Trophoblast cell (in vitro differentiated cells and primary cell): ENCODE results near the gene RPS6KA1.

Experiments used
- DNase-seq, 2 donors: peaks; one replicate each; pipeline ENCODE4 v3.0.0-alpha.2; 2016
- H2AFZ ChIP-seq: 2 replicates; pipeline ENCODE4 v1.6.1; 2013; ENCODE audit warnings: low read length, moderate library complexity, mild to moderate bottlenecking; ENCODE audit not compliant: insufficient read depth, poor library complexity
- H2AK5ac ChIP-seq: 2 replicates; pipeline ENCODE4 v1.6.1; 2013; ENCODE audit warnings: mild to moderate bottlenecking, low read length
- H2BK120ac ChIP-seq: 2 replicates; pipeline ENCODE4 v1.6.1; 2013; ENCODE audit warnings: low read length, mild to moderate bottlenecking, moderate library complexity; ENCODE audit not compliant: insufficient read depth, poor library complexity
- H2BK12ac ChIP-seq: 2 replicates; pipeline ENCODE4 v1.6.1; 2013; ENCODE audit warnings: mild to moderate bottlenecking, low read length, moderate library complexity
- H2BK5ac ChIP-seq: 2 replicates; pipeline ENCODE4 v1.6.1; 2013; ENCODE audit warnings: low read length, low read depth, moderate library complexity, mild to moderate bottlenecking; ENCODE audit not compliant: poor library complexity
- H3K14ac ChIP-seq: 2 replicates; pipeline ENCODE4 v1.6.1; 2013; ENCODE audit warnings: mild to moderate bottlenecking, low read length
- H3K18ac ChIP-seq: 2 replicates; pipeline ENCODE4 v1.6.1; 2013; ENCODE audit warnings: mild to moderate bottlenecking, low read length
- H3K23ac ChIP-seq: 2 replicates; pipeline ENCODE4 v1.6.1; 2013; ENCODE audit warnings: low read length
- H3K27ac ChIP-seq: 2 replicates; pipeline ENCODE4 v1.5.1; 2013; ENCODE audit warnings: low read depth, mild to moderate bottlenecking, inconsistent platforms, low read length, moderate library complexity
- H3K27me3 ChIP-seq: 2 replicates; pipeline ENCODE4 v1.6.1; 2013; ENCODE audit warnings: inconsistent platforms, mild to moderate bottlenecking, low read length, moderate library complexity; ENCODE audit not compliant: insufficient read depth
- H3K36me3 ChIP-seq, 2 experiments: 1 replicate in 1 of 2; 2 replicates in 1 of 2; pipeline ENCODE4 v1.6.1; 2013; ENCODE audit warnings: low read length in 2 of 2, mild to moderate bottlenecking in 2 of 2, moderate library complexity in 1 of 2; ENCODE audit not compliant: insufficient read depth in 2 of 2, control insufficient read depth in 1 of 2
- H3K4ac ChIP-seq: 2 replicates; pipeline ENCODE4 v1.6.1; 2013; ENCODE audit warnings: low read depth, mild to moderate bottlenecking, low read length, moderate library complexity
- H3K4me1 ChIP-seq, 2 experiments: 1 replicate in 1 of 2; 2 replicates in 1 of 2; pipeline ENCODE4 v1.6.1; 2013; ENCODE audit warnings: low read length in 2 of 2, mild to moderate bottlenecking in 2 of 2, moderate library complexity in 1 of 2; ENCODE audit not compliant: insufficient read depth in 2 of 2, control insufficient read depth in 1 of 2
- H3K4me2 ChIP-seq: 2 replicates; pipeline ENCODE4 v1.6.1; 2013; ENCODE audit warnings: inconsistent platforms, mild to moderate bottlenecking, low read length, moderate library complexity
- H3K4me3 ChIP-seq: 2 replicates; pipeline ENCODE4 v1.5.1; 2013; ENCODE audit warnings: mild to moderate bottlenecking, low read depth, low read length, inconsistent platforms
- H3K79me1 ChIP-seq: one replicate; pipeline ENCODE4 v1.6.1; 2013; ENCODE audit warnings: low read length
- H3K79me2 ChIP-seq: 2 replicates; pipeline ENCODE4 v1.6.1; 2013; ENCODE audit warnings: low read length, mild to moderate bottlenecking; ENCODE audit not compliant: control insufficient read depth, insufficient read depth, poor library complexity
- H3K9ac ChIP-seq: 2 replicates; pipeline ENCODE4 v1.6.1; 2013; ENCODE audit warnings: mild to moderate bottlenecking, low read length
- H3K9me3 ChIP-seq: 2 replicates; pipeline ENCODE4 v1.6.1; 2013; ENCODE audit warnings: low read depth, mild to moderate bottlenecking, control low read depth, inconsistent platforms, low read length; ENCODE audit not compliant: insufficient read depth
- H4K12ac ChIP-seq: 2 replicates; pipeline ENCODE4 v1.6.1; 2013; ENCODE audit warnings: low read depth, mild to moderate bottlenecking, low read length, moderate library complexity
- H4K8ac ChIP-seq: 2 replicates; pipeline ENCODE4 v1.6.1; 2013; ENCODE audit warnings: low read depth, mild to moderate bottlenecking, low read length, moderate library complexity
- H4K91ac ChIP-seq: one replicate; pipeline ENCODE4 v1.6.1; 2013; ENCODE audit warnings: low read depth, mild to moderate bottlenecking, low read length, moderate library complexity
- WGBS: extraction: QIAGEN DNeasy Blood & Tissue Kit; methylation state at CpG from one replicate; pipeline ENCODE4 v1.1.7; 2013; ENCODE audit warnings: missing lambda C conversion rate; ENCODE audit not compliant: insufficient read length, insufficient coverage; ENCODE audit errors: extremely low coverage; 5-methylcytosine and 5-hydroxymethylcytosine counted together

The RPS6KA1 gene

DNA sequence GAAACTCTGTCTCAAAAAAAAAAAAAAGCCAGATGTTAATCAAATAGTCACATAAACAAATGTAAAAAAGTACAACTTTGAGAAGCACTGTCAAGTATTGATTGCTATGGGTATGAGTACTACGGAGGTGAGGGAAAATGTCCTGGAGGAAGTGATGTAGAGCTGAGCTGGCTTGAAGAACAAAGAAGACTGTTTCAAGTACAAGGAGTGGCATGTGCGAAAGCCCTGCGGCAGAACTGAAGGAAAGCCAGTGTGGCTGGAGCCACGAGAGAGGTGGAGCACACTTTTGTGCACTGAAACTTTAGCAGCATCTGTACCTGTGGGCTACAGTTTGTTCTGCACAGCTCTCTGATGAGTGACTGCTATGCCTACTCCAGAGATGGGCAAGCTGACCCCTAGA is 5.4 kb upstream of the RPS6KA1 start:
- H3K79me2 ChIP-seq = no peaks in the 10 kb centered on the region
- H3K23ac ChIP-seq = no peak overlapping the region
- H4K12ac ChIP-seq = no peak overlapping the region
- no peak overlapping the region for H2BK5ac ChIP-seq
- no peak overlapping the region for H4K8ac ChIP-seq
- H3K79me1 ChIP-seq = peaks cover 1% of the 10 kb centered on the region
- H3K27me3 ChIP-seq = no peaks in the 10 kb centered on the region
- no peak overlapping the region for H3K9ac ChIP-seq
- no peak overlapping the region for H3K27ac ChIP-seq
- H3K36me3 ChIP-seq = no peaks in the 10 kb centered on the region
- H3K18ac ChIP-seq = no peak overlapping the region
- H3K4me1 ChIP-seq = peaks cover 1 to 2% of the 10 kb centered on the region in 2 experiments
- H3K4me3 ChIP-seq = no peak overlapping the region
- H4K91ac ChIP-seq = no peak overlapping the region
- H2AK5ac ChIP-seq = no peak overlapping the region
- no peak overlapping the region for H2BK120ac ChIP-seq
- H2BK12ac ChIP-seq = no peak overlapping the region
- H3K14ac ChIP-seq = no peak overlapping the region
- no peak overlapping the region for H3K4me2 ChIP-seq
- H3K9me3 ChIP-seq = no peaks in the 10 kb centered on the region
- peak in 1 of 2 donors; percentile 35 for DNase-seq
- no CpG with 5 or more reads among the region's 4 CpGs for WGBS
- H2AFZ ChIP-seq = no peak overlapping the region
- H3K4ac ChIP-seq = no peak overlapping the region

DNA sequence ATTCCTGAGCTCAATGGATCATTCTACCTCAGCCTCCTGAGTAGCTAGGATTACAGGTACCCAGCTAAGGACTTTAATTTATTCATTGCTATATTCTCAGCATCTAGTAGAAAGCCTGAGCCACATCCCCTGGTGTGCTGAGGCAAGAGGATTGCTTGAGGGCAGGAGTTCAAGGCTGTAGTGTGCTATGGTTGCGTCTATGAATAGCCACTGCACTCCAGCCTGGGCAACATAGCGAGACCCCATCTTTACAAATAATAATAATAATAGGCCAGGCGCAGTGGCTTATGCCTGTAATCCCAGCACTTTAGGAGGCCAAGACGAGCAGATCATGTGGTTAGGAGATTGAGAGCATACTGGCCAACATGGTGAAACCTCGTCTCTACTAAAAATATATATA is 3.3 kb upstream of the RPS6KA1 start:
- H3K36me3 ChIP-seq = no peaks in the 10 kb centered on the region
- H2BK12ac ChIP-seq = no peak overlapping the region
- H3K23ac ChIP-seq = no peak overlapping the region
- H3K9ac ChIP-seq = no peak overlapping the region
- H2BK120ac ChIP-seq = no peak overlapping the region
- no peak for DNase-seq
- no peak overlapping the region for H3K18ac ChIP-seq
- H4K8ac ChIP-seq = no peak overlapping the region
- WGBS = no CpG with 5 or more reads among the region's 5 CpGs
- no peak overlapping the region for H4K91ac ChIP-seq
- H3K4me2 ChIP-seq = no peak overlapping the region
- no peak overlapping the region for H3K4me3 ChIP-seq
- H2AFZ ChIP-seq = no peak overlapping the region
- H3K4me1 ChIP-seq = peaks cover 12 to 16% of the 10 kb centered on the region in 2 experiments
- no peak overlapping the region for H3K14ac ChIP-seq
- H3K27ac ChIP-seq = no peak overlapping the region
- H3K79me2 ChIP-seq = peaks cover 2% of the 10 kb centered on the region
- H3K79me1 ChIP-seq = peaks cover 13% of the 10 kb centered on the region
- no peaks in the 10 kb centered on the region for H3K9me3 ChIP-seq
- H2BK5ac ChIP-seq = no peak overlapping the region
- no peak overlapping the region for H2AK5ac ChIP-seq
- no peak overlapping the region for H3K4ac ChIP-seq
- no peaks in the 10 kb centered on the region for H3K27me3 ChIP-seq
- H4K12ac ChIP-seq = no peak overlapping the region

DNA sequence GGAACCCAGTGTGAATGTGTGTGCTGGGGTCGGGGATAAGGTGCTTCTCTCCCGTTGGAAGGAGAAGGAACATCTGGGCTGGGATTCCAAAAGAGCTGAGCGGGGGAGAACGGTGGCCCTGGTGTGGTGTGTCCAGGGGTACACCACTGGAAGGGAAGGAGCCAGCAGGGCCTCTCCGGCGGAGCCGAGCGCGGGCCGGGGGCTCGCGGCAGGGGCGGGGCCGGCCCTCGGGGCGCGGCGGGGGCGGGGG is 231 bp upstream of the RPS6KA1 start:
- H4K91ac ChIP-seq = peak overlapping the region; percentile 74
- no peaks in the 10 kb centered on the region for H3K27me3 ChIP-seq
- H3K18ac ChIP-seq = peak overlapping the region; percentile 51
- H3K4me1 ChIP-seq = peaks cover 18 to 23% of the 10 kb centered on the region in 2 experiments
- H2BK120ac ChIP-seq = peak overlapping the region; percentile 52
- peak overlapping the region; percentile 86 for H3K4me2 ChIP-seq
- H2BK12ac ChIP-seq = peak overlapping the region; percentile 75
- H4K8ac ChIP-seq = peak overlapping the region; percentile 89
- peak overlapping the region; percentile 68 for H4K12ac ChIP-seq
- no peak overlapping the region for H3K27ac ChIP-seq
- peak overlapping the region; percentile 42 for H2AFZ ChIP-seq
- WGBS = no CpG with 5 or more reads among the region's 19 CpGs
- H3K23ac ChIP-seq = no peak overlapping the region
- H3K36me3 ChIP-seq = no peaks in the 10 kb centered on the region
- peak overlapping the region; percentile 55 for H3K14ac ChIP-seq
- no peak overlapping the region for H2BK5ac ChIP-seq
- peak overlapping the region; percentile 13 for H3K4ac ChIP-seq
- peaks cover 8% of the 10 kb centered on the region for H3K79me2 ChIP-seq
- no peaks in the 10 kb centered on the region for H3K9me3 ChIP-seq
- H3K9ac ChIP-seq = peak overlapping the region; percentile 80
- no peak overlapping the region for H2AK5ac ChIP-seq
- no peak for DNase-seq
- peak overlapping the region; percentile 65 for H3K4me3 ChIP-seq
- H3K79me1 ChIP-seq = peaks cover 20% of the 10 kb centered on the region

DNA sequence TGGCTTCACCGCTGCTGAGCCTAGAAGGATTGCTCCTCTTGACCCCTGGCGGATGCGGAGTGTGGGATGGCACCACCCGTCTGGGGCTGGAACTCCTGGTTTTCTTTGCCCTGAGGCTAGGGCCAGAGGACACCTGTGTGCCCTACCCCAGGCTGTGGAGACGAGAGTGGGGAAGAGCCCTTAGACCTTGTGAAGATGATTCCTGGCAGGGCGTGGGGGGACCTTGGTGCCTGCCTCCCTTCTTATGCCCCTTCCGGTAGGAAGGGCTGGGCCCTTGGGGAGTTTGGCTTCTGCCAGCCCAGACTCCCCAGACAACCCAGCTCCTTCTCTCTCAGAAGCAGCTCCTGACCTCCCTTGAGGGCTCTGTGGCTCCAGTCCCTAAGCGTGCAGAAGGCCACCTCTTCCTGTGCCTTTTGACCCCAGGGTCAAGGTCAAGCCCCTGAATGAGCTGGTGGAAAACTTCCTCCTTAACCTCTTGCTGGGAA is 891 bp downstream of the RPS6KA1 start:
- no peaks in the 10 kb centered on the region for H3K9me3 ChIP-seq
- H3K4me3 ChIP-seq = peak overlapping the region; percentile 84
- H3K14ac ChIP-seq = peak overlapping the region; percentile 21
- no CpG with 5 or more reads among the region's 8 CpGs for WGBS
- no peak overlapping the region for H3K4ac ChIP-seq
- H3K4me1 ChIP-seq = peaks cover 18 to 23% of the 10 kb centered on the region in 2 experiments
- H3K36me3 ChIP-seq = no peaks in the 10 kb centered on the region
- DNase-seq = peak in 1 of 2 donors; percentile 44
- H2AK5ac ChIP-seq = no peak overlapping the region
- H2AFZ ChIP-seq = no peak overlapping the region
- H3K9ac ChIP-seq = no peak overlapping the region
- no peak overlapping the region for H2BK12ac ChIP-seq
- H3K18ac ChIP-seq = peak overlapping the region; percentile 1
- H4K8ac ChIP-seq = peak overlapping the region; percentile 5
- H2BK120ac ChIP-seq = no peak overlapping the region
- H4K91ac ChIP-seq = peak overlapping the region; percentile 0
- H3K27me3 ChIP-seq = no peaks in the 10 kb centered on the region
- H3K4me2 ChIP-seq = peak overlapping the region; percentile 91
- no peak overlapping the region for H3K27ac ChIP-seq
- no peak overlapping the region for H4K12ac ChIP-seq
- H3K79me1 ChIP-seq = peaks cover 20% of the 10 kb centered on the region
- peaks cover 8% of the 10 kb centered on the region for H3K79me2 ChIP-seq
- H3K23ac ChIP-seq = no peak overlapping the region
- no peak overlapping the region for H2BK5ac ChIP-seq
